H7 (cell line): ENCODE measurements around the gene IL21R. TPM values are rescaled to one million over a fixed set of nuclear protein-coding genes. Genes with fewer than 3 reads are reported as not detected.
"Not testable (repeated sequence)": the region's sequence is repeated elsewhere in the genome, so short reads cannot be mapped to it uniquely, and the experiment has no call there.

Experiments
- DNase-seq: peaks from one replicate; pipeline ENCODE4 v3.0.0; 2012
- H3K27me3 ChIP-seq: 2 replicates; pipeline ENCODE4 v1.6.0; 2011; ENCODE audit warnings: mild to moderate bottlenecking, low read length; ENCODE audit not compliant: control insufficient read depth, insufficient read depth
- H3K36me3 ChIP-seq: replicated peaks from 2 replicates; pipeline ENCODE4 v1.5.1; 2011; ENCODE audit warnings: low read length; ENCODE audit not compliant: control insufficient read depth, insufficient read depth
- H3K4me3 ChIP-seq: 2 replicates; pipeline ENCODE4 v1.5.1; 2011; ENCODE audit warnings: low read depth, mild to moderate bottlenecking, control low read depth, low read length, moderate library complexity; ENCODE audit not compliant: insufficient read depth
- total RNA-seq: library from RNA; depleted of rRNA; stranded (reverse); fragments of >200 nt; shearing (Covaris generic); gene quantifications from 2 replicates; pipeline ENCODE4 v1.2.3, GENCODE V29; 2014

IL21R gene
- total RNA-seq, 1 experiment from 2014 or later = 0.73 TPM

GRCh38 chr16:27384425-27384824 lies 17.5 kb upstream of the IL21R start:
- no peaks in the 10 kb centered on the region; the same call in 1 of the 2 replicates for H3K27me3 ChIP-seq
- DNase-seq = no peak

DNA sequence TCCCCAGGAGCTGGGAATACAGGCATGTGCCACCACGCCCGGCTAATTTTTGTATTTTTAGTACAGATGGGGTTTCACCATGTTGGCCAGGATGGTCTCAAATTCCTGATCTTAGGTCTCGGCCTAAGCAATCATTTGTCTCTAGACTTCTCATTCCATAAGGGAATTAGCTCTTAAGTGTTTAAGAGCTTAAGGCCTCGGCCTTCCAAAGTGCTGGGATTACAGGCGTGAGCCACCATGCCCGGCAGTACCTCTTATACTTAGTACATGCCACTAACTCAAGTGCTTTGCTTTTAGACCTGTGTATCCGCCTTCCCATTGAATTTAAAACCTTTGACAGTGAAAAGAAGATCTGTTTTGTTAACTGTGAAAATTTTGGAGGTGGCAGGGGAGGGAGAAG lies 16.6 kb upstream of the IL21R start:
- DNase-seq = no peak
- Histone ChIP-seq H3K4me3 (no peak overlapping the region), H3K27me3 (no peaks in the 10 kb centered on the region; the same call in 1 of the 2 replicates), H3K36me3 (no peaks in the 10 kb centered on the region)

More at GRCh38 chr16:27384425-27384824, 17.5 kb upstream of the IL21R start:
- H3K4me3 ChIP-seq = no peak overlapping the region
- no peaks in the 10 kb centered on the region for H3K36me3 ChIP-seq

GRCh38 chr16:27386674-27387073 lies 15.3 kb upstream of the IL21R start:
- Histone ChIP-seq H3K27me3 (no peaks in the 10 kb centered on the region; the same call in 1 of the 2 replicates), H3K36me3 (no peaks in the 10 kb centered on the region), H3K4me3 (no peak overlapping the region)
- DNase-seq = no peak

DNA sequence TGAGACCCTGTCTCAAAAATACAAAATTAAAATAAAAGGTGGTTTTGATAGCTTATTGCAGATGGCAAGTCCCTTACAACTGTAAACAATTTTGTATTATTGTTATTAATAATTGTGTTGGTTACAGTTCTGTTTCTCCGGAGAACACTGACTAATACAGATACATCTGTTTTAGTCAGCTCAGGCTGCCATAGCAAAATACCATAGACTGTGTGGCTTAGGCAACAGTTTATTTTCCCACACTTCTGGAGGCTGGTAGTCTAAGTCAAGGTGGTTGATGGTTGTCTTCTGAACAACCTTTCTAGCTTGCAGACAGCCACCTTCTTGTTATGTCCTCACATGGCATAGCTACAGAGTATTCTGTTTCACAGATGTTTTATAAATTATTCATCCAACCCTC lies 14.2 kb upstream of the IL21R start:
- Histone ChIP-seq H3K36me3 (no peaks in the 10 kb centered on the region), H3K4me3 (no peak overlapping the region), H3K27me3 (no peaks in the 10 kb centered on the region; the same call in 1 of the 2 replicates)
- DNase-seq = no peak

DNA sequence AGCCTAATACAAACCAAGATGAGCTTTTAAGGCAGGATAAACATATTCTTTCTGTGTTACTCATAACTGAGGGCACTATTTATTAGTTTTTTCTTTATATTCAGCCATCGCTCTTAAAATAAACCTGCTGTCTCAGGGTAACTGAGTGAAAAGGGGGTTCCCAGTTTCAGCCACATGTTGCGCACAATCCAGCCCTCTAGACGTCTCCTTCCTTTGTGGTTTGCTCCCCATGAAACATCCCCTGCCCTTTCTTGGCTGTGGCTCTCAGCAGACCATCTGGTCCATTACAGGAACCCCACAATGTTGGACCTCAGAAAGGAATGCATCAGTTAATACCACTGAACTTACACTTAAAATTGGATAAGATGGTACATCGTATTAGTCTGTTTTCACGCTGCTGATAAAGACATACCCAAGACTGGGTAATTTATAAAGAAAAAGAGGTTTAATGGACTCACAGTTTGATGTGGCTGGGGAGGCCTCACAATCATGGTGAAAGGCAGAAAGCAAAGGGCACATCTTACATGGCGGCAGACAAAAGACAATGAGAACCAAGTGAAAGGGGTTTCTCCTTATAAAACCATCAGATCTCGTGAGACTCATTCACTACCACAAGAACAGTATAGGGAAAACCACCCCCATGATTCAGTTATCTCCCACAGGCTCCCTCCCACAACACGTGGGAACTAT lies 12.6 kb upstream of the IL21R start:
- H3K4me3 ChIP-seq = no peak overlapping the region
- no peaks in the 10 kb centered on the region; the same call in 1 of the 2 replicates for H3K27me3 ChIP-seq
- no peak for DNase-seq
- H3K36me3 ChIP-seq = no peaks in the 10 kb centered on the region

DNA sequence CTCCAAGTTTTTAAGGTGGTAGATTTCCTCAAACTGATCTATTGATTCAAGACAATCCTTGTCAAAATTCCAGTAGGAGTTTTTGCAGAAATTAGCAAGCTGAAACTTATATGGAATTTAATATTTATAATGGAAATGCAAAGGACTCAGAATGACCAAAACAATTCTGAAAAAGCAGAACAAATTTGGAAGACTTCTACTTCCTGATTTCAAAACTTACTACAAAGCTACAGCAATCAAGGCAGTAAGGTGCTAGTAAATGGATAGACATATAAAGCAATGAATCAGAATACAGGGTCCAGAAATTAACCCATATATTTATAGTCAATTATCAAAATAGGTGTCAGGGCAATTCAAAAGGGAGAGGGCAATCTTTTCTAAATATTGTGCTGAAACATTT lies 11.8 kb upstream of the IL21R start:
- DNase-seq = no peak
- H3K4me3 ChIP-seq = no peak overlapping the region
- H3K36me3 ChIP-seq = no peaks in the 10 kb centered on the region
- no peaks in the 10 kb centered on the region; the same call in 1 of the 2 replicates for H3K27me3 ChIP-seq

DNA sequence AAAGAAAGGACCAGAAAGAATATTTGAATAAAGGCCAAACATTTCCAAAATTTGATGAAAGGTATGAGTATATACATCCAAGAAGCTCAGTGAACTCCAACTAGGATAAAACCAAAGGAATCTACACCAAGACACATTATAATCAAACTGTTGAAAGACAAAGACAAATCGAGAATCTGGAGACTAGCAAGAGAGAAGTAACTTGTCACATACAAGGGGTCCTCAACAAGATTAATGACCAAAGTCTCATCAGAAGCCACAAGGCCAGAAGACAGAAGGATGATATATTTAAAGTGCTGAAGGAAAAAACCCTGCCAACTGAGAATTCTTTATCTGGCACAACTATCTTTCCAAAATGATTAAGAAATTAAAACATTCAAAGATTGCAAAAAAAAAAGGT lies 9.3 kb upstream of the IL21R start:
- H3K27me3 ChIP-seq = no peaks in the 10 kb centered on the region; the same call in 1 of the 2 replicates
- DNase-seq = no peak
- H3K4me3 ChIP-seq = no peak overlapping the region
- H3K36me3 ChIP-seq = no peaks in the 10 kb centered on the region

DNA sequence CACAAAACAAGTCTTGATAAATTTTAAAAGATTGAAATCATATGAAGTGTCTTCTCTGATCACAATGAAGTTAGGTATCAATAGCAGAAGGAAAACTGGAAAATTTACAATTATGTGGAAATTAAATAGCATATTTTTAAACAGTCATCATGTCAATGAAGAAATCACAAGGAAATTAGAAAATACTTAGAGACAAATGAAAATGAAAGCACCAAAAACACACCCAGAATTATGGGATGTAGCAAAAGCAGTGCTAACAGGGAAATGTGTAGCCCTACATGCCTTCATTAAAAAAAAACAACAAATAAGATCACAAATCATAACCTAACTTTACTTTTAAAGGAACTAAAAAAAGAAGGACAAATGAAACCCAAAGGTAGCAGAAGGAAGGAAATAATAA lies 7.5 kb upstream of the IL21R start:
- Histone ChIP-seq H3K27me3 (no peaks in the 10 kb centered on the region), H3K4me3 (no peak overlapping the region), H3K36me3 (no peaks in the 10 kb centered on the region)
- no peak for DNase-seq

DNA sequence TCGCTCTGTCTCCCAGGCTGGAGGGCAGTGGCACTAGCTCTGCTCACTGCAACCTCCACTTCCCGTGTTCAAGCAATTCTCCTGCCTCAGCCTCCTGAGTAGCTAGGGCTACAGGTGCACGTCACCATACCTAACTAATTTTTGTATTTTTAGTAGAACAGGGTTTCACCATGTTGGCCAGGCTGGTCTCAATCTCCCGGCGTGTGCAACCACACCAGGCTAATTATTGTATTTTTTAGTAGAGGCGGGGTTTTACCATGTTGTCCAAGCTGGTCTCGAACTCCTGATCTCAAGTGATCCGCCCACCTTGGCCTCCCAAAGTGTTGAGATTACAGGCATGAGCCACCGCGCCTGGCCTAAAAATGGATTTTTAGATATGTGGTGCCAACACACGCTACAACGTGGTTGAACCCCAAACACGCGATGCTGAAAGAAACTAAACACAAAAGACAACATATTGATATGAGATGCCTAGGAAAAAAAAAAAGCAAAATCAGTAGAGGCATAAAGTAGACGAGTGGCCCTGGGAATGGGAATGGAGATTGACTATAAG lies 3.6 kb upstream of the IL21R start:
- not testable (repeated sequence) for H3K36me3 ChIP-seq, DNase-seq, H3K27me3 ChIP-seq, H3K4me3 ChIP-seq

DNA sequence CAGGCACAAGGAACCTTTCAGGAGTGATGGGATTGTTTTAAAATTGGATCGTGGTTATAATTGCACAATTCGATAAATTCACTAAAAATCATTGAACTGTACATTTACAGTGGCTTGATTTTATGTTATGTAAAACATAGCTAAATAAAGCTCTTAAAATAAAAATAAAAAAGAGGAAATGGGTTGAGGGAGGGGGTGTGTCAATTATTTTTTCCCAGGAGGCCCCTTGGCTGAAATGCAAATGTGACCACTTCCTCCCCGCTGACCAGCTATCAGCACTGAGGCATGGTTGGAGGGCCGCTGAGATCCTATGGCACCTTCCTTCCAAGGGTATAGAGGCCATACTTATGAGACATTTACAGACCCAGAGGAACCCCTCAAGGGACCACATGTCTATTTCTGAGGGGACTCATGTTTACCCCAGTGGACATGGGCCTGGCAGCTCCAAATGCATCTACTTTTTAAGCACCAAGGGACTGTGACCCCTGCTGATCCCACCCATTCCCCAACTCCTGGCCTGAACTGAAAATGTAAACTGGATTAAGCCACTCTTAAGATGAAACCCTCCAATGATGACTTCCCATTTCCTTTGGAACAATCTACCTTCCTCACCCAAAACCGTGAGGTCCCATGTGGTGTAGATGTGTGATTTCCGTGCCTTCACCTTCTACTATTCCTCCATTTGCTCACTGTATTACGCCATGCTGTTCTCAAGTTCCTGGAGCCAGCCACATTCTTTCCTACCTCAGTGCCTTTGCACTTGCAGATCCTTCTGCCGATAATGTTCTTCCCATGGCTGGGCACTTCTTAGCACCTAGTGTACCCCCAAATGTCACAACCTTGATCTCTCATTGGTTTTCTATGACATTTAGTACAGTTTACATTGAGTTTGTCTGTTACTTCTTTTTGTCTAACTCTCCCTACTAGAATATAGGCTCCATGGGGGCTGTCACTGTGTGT lies 2.8 kb upstream of the IL21R start:
- no peak for DNase-seq
- Histone ChIP-seq H3K4me3 (no peak overlapping the region), H3K36me3 (no peaks in the 10 kb centered on the region), H3K27me3 (no peaks in the 10 kb centered on the region)

GRCh38 chr16:27399969-27400368 lies 2.0 kb upstream of the IL21R start:
- H3K36me3 ChIP-seq = no peaks in the 10 kb centered on the region
- H3K4me3 ChIP-seq = no peak overlapping the region
- no peak for DNase-seq
- no peaks in the 10 kb centered on the region for H3K27me3 ChIP-seq

GRCh38 chr16:27400751-27401620 lies 988 bp upstream of the IL21R start:
- H3K4me3 ChIP-seq = no peak overlapping the region

DNA sequence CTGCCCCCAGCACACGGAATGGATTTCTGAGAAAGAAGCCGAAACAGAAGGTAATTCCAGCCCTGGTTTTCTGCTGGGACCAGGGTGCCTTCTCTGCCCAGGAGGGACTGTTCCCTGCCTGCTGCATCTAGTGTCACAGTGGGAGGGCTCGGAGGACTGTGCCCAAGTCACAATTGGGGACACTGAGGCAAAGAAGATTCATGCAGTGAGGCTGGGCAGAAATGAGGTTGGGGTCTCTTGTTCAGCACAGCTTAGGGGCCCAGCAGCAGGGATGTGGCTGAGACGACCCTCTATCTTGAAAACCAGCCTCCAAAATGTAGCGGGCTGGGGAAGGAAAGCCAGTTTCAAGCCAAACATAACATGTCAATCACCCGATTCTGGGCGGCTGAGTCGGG lies 592 bp downstream of the IL21R start:
- Histone ChIP-seq H3K36me3 (no peaks in the 10 kb centered on the region), H3K27me3 (no peaks in the 10 kb centered on the region), H3K4me3 (no peak overlapping the region)
- no peak for DNase-seq

More at GRCh38 chr16:27400751-27401620, 988 bp upstream of the IL21R start:
- no peaks in the 10 kb centered on the region for H3K27me3 ChIP-seq
- no peak for DNase-seq
- H3K36me3 ChIP-seq = no peaks in the 10 kb centered on the region
